Keratinocyte (primary cell): ENCODE results near the gene MAML2. TPM values are rescaled to one million over a fixed set of nuclear protein-coding genes. Genes with fewer than 3 reads are reported as not detected.

ENCODE experiments used
- DNase-seq: peaks from one replicate; pipeline ENCODE4 v3.0.0-alpha.2; 2011; ENCODE audit warnings: low read depth, missing footprints, low spot score
- FAIRE-seq: peaks from 2 replicates; lab custom pipeline; 2011; peaks lifted over from hg19 to GRCh38; lab: Jason Lieb, UNC
- H2AFZ ChIP-seq: 2 replicates; pipeline ENCODE4 v1.6.0; 2012; ENCODE audit warnings: low read length, control low read depth, inconsistent platforms; ENCODE audit not compliant: control insufficient read depth
- H3K27ac ChIP-seq: 2 replicates; pipeline ENCODE4 v1.5.1; 2011; ENCODE audit warnings: low read length; ENCODE audit not compliant: control insufficient read depth, insufficient read depth
- H3K27me3 ChIP-seq: 3 replicates; pipeline ENCODE4 v1.6.0; 2011; ENCODE audit warnings: low read length; ENCODE audit not compliant: control insufficient read depth, insufficient read depth; ENCODE audit errors: extremely low read depth
- H3K36me3 ChIP-seq, 2 experiments: 2 replicates in 1 of 2; 3 replicates in 1 of 2; pipeline ENCODE4 v1.5.1; 2011; ENCODE audit warnings: low read length in 2 of 2, mild to moderate bottlenecking in 1 of 2; ENCODE audit not compliant: control insufficient read depth in 2 of 2, insufficient read depth in 2 of 2; ENCODE audit errors: extremely low read depth in 1 of 2
- H3K4me1 ChIP-seq: 3 replicates; pipeline ENCODE4 v1.5.1; 2011; ENCODE audit warnings: low read length; ENCODE audit not compliant: control insufficient read depth, insufficient read depth; ENCODE audit errors: extremely low read depth
- H3K4me2 ChIP-seq: 3 replicates; pipeline ENCODE4 v1.6.0; 2011; ENCODE audit warnings: low read depth, low read length; ENCODE audit not compliant: control insufficient read depth, insufficient read depth; ENCODE audit errors: extremely low read depth
- H3K4me3 ChIP-seq, 3 experiments: fragments of 200-600 bp in 1 of 3; sonication (generic) in 1 of 3; 2 replicates in 2 of 3; 3 replicates in 1 of 3; pipeline ENCODE4 v1.5.1; 2011 to 2016; ENCODE audit warnings: low read length in 3 of 3, mild to moderate bottlenecking in 3 of 3, control low read depth in 2 of 3, inconsistent platforms in 1 of 3, low read depth in 1 of 3, mixed read lengths in 1 of 3, mixed run types in 1 of 3, moderate library complexity in 1 of 3; ENCODE audit not compliant: control insufficient read depth in 2 of 3, insufficient read depth in 2 of 3; ENCODE audit errors: extremely low read depth in 1 of 3
- H3K79me2 ChIP-seq: 2 replicates; pipeline ENCODE4 v1.6.0; 2012; ENCODE audit warnings: low read length; ENCODE audit not compliant: control insufficient read depth, insufficient read depth
- H3K9ac ChIP-seq: 3 replicates; pipeline ENCODE4 v1.6.0; 2011; ENCODE audit warnings: low read length; ENCODE audit not compliant: control insufficient read depth, insufficient read depth; ENCODE audit errors: extremely low read depth
- H3K9me1 ChIP-seq: 3 replicates; pipeline ENCODE4 v1.6.0; 2011; ENCODE audit warnings: low read length; ENCODE audit not compliant: control insufficient read depth, insufficient read depth; ENCODE audit errors: extremely low read depth
- H3K9me3 ChIP-seq: 2 replicates; pipeline ENCODE4 v1.5.1; 2012; ENCODE audit warnings: low read depth, low read length; ENCODE audit not compliant: control insufficient read depth
- H4K20me1 ChIP-seq: 3 replicates; pipeline ENCODE4 v1.6.0; 2011; ENCODE audit warnings: low read length; ENCODE audit not compliant: control insufficient read depth, insufficient read depth; ENCODE audit errors: extremely low read depth
- CTCF ChIP-seq, 3 experiments: IDR thresholded peaks in 1 of 3; conservative IDR thresholded peaks in 1 of 3; optimal IDR thresholded peaks in 1 of 3; 2 replicates in 2 of 3; 3 replicates in 1 of 3; pipeline versions ENCODE3 to v1.5.1; 2011; ENCODE audit warnings: low read length in 3 of 3, mild to moderate bottlenecking in 3 of 3, moderate library complexity in 2 of 3, control low read depth in 1 of 3, inconsistent platforms in 1 of 3; ENCODE audit not compliant: insufficient read depth in 2 of 3; ENCODE audit errors: extremely low read depth in 1 of 3
- EZH2 ChIP-seq: IDR thresholded peaks from one replicate; pipeline ENCODE4 v1.6.1; 2012; ENCODE audit warnings: inconsistent platforms, mild to moderate bottlenecking, low read length, moderate library complexity
- dilution Hi-C: fragments of 300-500 bp; cut with MboI; formaldehyde crosslinking; loops from one replicate; pipeline ENCODE4 v1.7.0; 2020; ENCODE audit warnings: low sequenced_read_pairs; ENCODE audit not compliant: extremely low pct_ligation_motif_present
- polyA plus RNA-seq, 5 experiments: library from polyadenylated mRNA; depleted of rRNA in 3 of 5; stranded (reverse) in 3 of 5; stranded (forward) in 1 of 5; unstranded in 1 of 5; fragments of >200 nt; gene quantifications; 1 replicate in 1 of 5; 2 replicates in 3 of 5; 3 replicates in 1 of 5; pipeline versions ENCODE4 v1.2.1 to v1.2.3, GENCODE V29; 2011 to 2012; ENCODE audit warnings: missing spikeins in 2 of 5, low read depth in 1 of 5, low replicate concordance in 1 of 5

Gene MAML2
- polyA plus RNA-seq, 1 donor (not counting 4 experiments of a cell fraction or from before 2014, with no cell fraction given), result 4.2 TPM

GRCh38 chr11:96318399-96318798 is 24.6 kb downstream of the MAML2 start:
- Histone ChIP-seq H3K4me1 (peaks cover 54% of the 10 kb centered on the region), H3K79me2 (peaks cover 8% of the 10 kb centered on the region), H3K4me3 (no peak overlapping the region), H3K9ac (no peak overlapping the region), H3K36me3 (no peaks in the 10 kb centered on the region), H3K4me2 (no peak overlapping the region), H3K9me3 (no peaks in the 10 kb centered on the region), H4K20me1 (no peaks in the 10 kb centered on the region), H3K27ac (no peak overlapping the region), H3K9me1 (no peaks in the 10 kb centered on the region), H3K27me3 (no peaks in the 10 kb centered on the region), H2AFZ (no peak overlapping the region)
- dilution Hi-C loops, result no loop called here
- DNase-seq (no peak), FAIRE-seq (no peak)
- no peak for TF ChIP-seq CTCF (optimal IDR thresholded peaks at IDR 0.05 in 1 of 3, IDR thresholded peaks at IDR 0.05 in 1 of 3, conservative IDR thresholded peaks at IDR 0.05 in 1 of 3; ENCODE audit: extremely low read depth in 1 of 3, insufficient read depth in 2 of 3, low read length in 3 of 3)

- Histone ChIP-seq H3K4me2 (peak overlapping the region; percentile 68), H3K27ac (no peak overlapping the region), H4K20me1 (no peaks in the 10 kb centered on the region), H3K9ac (no peak overlapping the region), H3K9me1 (no peaks in the 10 kb centered on the region), H3K9me3 (no peaks in the 10 kb centered on the region), H3K4me1 (peaks cover 58% of the 10 kb centered on the region), H3K4me3 (no peak overlapping the region), H3K79me2 (peaks cover 11% of the 10 kb centered on the region), H3K36me3 (no peaks in the 10 kb centered on the region), H3K27me3 (no peaks in the 10 kb centered on the region), H2AFZ (no peak overlapping the region)
- FAIRE-seq (no peak), DNase-seq (no peak)
- dilution Hi-C loops, result no loop called here
- TF ChIP-seq CTCF (optimal IDR thresholded peaks at IDR 0.05 in 1 of 3, IDR thresholded peaks at IDR 0.05 in 1 of 3, conservative IDR thresholded peaks at IDR 0.05 in 1 of 3; ENCODE audit: extremely low read depth in 1 of 3, insufficient read depth in 2 of 3, low read length in 3 of 3), result no peak
- no peak for TF ChIP-seq EZH2
These were observed 25.0 kb downstream of the MAML2 start for GRCh38 chr11:96317985-96318384.
